GM18909 (cell line): Measurements from ENCODE around the gene SYT8.
A peak's percentile ranks its signal among the peaks of the same experiment; 100 is the strongest.

Experiments used
- ATAC-seq: cut with Tn5 transposase; IDR thresholded peaks from one replicate; pipeline ENCODE4 v1.9.1; 2021; ENCODE audit warnings: mild to moderate bottlenecking; ENCODE audit not compliant: unreplicated experiment, poor library complexity

The SYT8 gene

DNA sequence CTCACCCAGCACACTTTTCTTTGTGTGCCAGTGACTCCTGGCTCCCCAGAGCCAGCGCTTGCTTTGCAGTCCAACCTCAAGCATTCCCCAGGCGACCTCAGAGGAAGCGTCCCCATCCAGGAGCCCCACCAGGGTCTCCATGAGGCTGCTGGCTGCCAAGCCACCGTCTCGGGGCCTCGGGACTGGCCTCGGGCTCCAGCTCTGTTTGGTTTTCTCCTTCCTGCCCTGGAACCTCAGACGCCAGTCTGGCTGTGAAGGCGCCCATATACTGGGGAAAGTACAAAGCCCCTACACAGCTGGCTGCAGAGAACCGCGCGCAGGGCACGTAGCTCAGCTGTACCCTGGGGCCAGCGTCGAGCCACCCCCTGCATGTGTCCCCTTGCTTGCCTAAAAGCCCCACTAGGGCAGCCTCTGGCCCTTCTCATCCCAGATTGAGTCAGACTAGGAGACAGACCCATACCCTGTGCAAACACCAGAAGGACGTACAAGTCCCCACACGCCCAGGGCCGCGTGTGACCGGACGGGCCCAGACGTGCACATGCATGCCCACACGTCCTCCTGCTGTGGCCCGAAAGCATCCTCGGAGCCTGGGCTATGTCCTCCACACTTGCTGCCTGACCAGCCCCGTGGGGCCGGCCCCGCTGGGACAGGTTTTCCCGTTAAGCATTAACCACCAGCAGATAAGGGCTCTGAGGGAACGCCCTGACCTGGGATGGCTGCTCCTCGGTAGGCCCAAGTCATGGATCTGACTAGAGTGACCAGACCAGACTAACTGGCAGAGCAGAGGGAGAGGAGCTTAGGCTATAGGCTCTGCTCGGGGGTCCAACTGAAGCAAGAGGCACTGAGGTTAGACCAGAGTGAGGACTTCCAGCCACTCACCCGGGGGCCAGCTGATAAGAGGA is 4.2 kb upstream of the SYT8 start:
- no peak for ATAC-seq

DNA sequence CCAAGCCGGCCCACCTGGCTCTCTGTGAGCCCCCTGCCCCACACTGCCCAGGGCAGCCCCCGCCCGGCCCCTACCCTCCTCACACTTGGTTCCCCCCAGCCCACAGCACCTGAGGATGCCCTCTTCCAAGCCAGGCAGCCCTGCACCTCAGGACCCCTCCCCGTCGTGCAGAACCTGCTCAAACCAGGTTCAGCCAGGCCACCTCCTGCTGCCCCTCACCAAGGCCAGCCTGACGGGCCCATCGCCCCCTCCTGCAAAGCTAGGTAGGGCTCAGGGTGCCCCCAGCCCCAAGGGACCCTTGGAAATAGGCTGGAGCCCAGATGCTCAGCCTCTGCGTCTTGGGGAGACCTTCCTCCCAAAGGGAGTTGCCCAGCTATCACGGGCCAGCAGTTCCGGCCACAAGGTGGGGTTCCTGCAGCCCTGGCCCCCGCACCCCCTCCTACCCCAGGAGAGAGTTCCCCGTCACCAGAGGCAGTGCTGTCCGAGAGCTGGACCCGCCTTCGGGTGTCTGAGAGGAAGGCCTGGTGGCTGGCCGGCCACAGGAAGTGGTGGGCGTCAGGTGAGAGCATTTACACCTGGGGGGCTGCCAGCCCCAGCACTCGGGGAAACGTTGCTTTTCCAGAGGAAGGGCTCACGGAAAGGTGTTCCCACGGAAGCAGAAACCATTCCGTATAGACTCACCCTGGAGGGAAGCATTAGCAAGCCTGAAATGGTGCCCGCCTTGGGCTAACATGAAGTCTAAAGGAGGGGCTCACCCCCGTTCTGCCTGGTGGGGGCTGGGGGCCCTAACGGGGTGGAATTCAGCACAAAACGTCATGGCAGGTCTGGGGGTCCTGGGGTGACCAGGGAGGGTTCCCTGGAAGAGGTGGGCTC is 3.2 kb upstream of the SYT8 start:
- ATAC-seq, result no peak

DNA sequence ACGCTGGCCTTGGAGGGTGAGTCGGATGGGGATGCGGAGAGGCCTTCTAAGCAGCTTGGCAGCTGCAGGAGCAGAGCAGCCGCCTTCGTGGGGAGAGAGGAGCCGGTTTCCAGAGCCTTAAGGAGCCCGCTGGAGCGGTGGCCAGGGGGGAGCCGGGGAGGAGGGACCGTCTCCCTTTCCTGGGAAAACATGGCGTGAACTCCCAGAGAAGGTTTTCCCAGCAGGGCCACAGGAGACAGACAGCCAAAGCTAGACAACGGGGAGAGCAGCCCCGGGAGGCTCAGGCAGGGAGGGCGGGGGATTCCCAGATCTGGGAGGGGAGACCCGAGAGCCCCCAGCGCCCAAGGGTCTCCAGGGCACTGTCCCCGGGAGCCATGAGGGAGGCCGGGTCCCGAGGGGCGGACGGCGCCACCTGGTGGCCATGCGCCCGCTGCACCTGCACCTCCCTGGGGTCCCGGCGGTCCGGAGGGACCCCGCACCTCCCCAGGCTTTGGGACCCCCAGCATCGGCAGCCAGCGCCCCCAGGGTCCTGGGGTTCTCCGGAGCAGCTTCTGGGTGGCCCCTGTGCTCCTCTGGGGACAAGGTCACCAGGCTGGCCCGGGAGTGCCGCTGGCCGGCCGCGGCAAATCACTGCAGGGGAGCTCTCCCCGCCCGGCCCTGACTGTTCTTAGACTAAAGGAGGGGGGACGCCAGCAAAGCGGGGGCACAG is 2.4 kb upstream of the SYT8 start:
- ATAC-seq, result no peak

DNA sequence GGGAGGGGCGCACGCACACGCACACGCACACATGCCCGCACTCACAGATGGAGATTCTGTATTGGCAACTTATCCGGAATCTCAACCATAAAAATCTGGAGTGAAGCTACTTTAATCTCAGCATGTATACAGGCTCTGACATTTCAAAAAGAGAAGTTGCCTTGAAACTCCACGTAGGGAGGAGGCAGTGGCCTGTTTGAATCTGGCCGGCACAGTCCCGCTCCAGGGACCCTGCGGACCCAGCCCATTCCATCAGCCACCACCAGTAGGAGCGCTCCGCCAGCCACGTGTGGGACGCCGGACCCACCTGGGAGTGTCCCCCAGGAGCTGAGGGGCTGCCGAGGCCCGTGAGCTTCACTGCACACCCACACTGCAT is 1.9 kb upstream of the SYT8 start:
- no peak for ATAC-seq

DNA sequence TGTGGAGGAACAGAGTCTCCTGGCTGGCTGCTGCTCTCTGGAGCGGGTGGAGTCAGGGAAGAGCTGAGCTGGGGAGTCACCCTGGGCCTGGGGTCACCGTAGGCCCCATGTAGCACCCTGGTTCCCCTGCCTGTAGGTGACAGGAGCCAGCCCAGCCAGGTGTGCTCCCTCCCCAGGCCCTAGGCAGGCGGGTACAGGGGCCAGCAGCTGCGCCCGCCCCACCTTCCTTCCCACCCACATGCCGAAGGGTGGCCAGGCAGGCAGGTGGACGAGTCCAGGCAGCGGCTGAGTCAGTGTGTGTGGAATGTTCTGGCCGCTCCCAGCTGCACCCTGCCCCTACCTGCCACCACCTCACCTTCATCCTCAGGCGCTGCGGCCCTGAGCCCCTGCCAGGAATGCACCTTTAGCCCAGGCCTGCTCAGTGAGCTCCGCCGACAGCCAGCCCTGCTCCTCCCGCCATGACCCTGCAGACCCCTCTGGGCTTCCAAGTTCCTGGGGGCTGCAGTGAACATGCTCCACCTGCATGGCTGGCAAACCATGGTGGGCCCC is 654 bp upstream of the SYT8 start:
- ATAC-seq, result no peak

DNA sequence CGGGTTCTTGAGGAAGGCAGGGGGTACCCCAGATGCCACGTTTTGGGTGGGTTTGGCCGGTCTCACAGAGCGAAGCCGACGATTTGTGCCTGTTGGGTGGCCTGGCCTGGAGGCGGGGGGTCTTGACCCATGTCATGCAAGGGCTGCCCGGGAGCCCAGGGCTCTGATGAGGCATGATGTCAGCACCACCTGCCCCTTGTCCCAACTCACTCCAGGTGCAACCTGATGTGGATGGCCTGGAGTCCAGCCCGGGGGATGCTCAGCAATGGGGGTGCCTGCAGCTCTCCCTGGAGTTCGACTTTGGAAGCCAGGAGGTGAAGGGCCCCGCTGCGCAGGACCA is 851 bp downstream of the SYT8 start:
- no peak for ATAC-seq

DNA sequence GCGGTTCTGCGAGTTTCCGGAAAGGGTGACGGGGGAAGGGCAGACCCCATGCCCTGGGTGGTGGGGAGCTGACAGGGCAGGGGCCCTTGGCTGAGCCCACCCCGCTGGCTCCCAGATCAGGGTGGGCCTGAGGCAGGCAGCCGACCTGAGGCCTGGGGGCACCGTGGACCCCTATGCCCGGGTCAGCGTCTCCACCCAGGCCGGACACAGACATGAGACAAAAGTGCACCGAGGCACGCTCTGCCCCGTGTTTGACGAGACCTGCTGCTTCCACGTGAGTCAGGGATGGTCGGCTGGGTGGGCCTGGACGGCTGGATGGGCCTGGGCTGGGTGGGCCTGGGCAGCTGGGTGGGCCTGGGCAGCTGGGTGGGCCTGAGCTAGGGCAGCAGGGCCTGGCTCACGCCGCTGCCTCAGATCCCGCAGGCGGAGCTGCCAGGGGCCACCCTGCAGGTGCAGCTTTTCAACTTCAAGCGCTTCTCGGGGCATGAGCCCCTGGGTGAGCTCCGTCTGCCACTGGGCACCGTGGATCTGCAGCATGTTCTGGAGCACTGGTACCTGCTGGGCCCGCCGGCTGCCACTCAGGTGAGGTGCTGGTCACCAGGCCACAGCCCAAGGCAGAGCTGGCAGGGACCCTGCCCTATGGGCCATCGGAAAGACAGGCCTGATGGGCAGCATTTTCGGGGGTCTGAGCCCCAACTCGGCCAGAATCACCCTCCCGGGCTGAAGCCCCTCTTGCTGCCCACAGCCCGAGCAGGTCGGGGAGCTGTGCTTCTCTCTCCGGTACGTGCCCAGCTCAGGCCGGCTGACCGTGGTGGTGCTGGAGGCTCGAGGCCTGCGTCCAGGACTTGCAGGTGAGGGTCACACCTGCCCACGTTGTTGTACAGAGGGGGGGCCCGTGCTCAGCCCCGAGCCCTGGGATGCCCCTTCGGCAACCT is 1.5 kb downstream of the SYT8 start:
- no peak for ATAC-seq

DNA sequence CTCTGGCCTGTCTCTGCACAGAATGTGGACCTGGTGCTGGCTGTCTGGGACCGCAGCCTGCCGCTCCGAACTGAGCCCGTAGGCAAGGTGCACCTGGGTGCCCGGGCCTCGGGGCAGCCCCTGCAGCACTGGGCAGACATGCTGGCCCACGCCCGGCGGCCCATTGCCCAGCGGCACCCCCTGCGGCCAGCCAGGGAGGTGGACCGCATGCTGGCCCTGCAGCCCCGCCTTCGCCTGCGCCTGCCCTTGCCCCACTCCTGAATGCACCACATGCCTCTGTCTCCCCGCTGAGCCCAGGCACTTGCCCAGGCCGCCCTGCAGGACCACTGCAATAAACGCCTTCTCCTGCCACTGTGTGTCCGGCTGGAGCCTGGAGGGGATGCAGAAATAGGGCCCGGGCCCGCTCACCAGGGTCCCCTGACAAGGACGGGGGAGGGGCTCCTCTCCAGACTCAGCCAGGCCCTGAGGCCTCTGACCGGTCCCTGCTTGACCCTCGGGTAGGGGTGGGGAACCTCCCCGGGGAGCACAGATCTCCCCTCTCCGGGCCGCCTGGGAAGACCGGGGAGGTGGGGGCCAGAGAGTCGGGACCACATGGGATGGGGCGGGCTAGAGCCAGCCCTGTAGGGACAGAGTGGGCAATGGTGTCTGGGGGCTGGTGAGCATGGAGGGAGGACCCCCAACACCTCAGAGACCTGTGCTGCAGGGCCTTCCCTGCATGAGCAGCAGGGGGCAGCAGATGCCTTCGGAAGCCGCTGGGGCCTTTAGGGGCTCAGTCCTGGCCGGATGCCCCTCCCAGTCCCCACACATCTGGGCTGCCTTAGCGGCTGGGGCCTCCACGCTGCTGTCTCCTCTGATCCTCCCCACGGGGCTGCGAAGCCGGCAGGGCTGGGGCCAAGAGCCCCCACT is 2.6 kb downstream of the SYT8 start:
- peak; percentile 59 for ATAC-seq

DNA sequence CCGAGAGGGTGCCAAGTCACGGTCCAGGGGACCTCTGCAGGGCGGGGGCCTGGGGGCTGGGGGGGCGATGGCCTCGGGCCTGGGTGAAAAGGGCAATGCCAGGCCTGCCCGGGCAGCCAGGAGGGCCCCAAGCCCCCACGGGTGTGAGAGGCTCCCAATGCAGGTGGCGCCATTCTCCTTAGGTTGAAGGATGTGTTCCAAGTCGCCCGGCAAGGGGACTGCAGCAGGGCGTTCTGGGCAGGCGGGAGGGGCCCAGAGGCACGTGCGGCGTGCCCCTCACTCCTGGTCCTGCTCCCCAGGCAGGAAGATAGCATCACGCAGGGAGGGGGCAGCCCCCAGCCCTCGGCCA is 3.3 kb downstream of the SYT8 start:
- no peak for ATAC-seq

DNA sequence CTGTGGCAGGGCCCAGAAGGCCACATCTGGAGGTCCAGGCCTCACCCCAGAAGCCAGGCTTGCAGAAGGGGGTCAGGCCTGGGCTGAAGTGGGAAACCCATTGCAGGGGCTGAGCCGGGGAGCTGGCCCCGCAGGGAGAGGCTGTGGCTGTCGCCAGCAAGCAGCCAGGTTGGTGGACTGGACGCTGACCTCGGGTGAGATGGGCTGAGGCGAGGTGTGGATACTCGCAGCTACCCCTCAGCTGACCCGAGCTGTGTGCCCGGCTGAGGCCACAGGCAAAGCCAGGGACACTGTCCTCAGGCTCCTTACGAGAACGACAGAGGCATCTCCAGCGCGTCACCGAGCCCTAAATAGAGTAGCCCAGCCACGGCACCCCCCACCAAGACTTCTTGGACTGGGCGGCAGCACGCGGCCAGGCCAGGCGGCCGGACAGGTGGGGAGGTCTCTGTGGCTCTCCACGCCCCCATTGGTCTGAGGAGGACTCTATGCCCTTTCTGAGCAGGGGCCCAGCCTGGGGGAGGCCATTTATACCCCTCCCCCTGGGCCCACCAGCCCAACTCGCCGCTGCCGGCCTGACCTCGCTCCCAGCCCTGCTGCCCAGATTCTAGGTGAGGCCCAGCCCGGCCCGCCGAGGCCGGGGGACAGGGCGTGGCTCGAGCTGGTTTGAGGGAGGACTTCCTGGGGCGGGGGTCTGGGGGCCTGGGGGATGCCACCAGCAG is 3.8 kb downstream of the SYT8 start, which contains the start of gene TNNI2:
Gene TNNI2 (plus strand): TSS at position 556 of the 719 bp plus-strand sequence. CDS start 716 bp downstream, outside the sequence.
- ATAC-seq, result no peak

DNA sequence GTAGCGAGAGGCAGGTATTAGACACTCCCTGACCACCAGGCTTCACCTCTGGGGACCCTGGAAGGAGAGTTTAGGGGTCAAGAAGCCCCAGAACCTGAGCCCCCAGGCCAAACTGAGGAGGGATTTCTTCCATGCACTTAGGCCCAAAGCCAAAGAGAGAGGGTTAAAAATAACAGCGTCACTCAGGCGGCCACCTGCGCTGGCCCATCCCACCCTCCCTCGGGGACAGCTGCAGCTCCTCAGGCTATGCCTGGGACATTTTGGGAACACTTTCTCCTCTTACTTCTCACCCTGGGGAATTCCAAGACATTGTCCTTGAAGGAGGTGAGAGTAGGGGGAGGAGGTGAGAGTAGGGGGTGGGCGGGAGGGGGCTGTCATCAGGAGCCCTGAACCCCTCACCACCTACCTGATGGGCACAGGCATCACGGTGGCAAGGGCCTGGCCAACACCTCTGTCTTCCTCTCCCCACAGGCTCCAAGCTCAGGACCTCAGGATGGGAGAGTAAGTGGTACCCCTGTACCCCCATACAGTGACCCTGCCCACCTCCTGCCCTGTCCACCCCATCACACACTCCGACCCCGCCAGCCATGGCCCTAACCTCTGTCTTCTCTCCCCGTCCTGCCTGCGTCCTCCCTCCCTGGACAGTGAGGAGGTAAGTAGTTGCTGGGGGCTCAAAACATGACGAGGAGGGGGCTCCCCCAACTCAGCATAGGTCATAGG is 4.6 kb downstream of the SYT8 start:
- no peak for ATAC-seq

DNA sequence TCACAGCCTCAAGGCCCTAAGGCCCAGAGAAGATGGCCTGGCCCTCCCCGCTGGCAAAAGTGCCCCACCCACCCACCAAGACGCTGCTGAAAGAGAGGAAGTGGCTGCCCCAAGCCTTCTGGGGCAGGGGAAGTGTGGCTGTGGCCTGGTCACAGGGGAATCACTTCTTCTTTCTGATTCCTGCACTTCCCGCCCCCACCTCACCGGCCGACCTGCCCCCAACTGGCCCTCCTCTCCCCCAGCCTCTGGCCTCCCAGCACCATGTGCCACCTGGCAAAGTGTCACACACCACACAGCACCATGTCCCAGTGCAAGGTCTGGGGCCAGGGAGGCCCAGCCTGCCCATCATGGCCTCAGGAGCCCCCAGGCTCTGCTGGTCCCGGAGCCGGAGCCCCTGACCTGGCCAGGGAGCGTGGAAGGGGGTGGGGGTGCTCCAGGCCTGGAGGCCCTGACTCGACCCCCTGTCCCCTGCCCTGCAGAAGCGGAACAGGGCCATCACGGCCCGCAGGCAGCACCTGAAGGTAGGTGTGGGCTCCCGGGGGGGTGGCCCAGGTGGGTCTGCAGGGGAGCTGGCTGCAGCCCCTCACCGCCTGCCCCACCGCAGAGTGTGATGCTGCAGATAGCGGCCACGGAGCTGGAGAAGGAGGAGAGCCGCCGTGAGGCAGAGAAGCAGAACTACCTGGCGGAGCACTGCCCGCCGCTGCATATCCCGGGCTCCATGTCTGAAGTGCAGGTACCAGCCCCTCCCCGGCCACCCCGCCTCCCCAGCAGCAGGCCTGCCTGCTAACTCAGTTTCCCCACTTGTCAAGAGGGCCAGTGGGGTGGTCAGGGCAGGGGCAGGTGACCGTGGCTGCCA is 5.4 kb downstream of the SYT8 start:
- ATAC-seq, result no peak

DNA sequence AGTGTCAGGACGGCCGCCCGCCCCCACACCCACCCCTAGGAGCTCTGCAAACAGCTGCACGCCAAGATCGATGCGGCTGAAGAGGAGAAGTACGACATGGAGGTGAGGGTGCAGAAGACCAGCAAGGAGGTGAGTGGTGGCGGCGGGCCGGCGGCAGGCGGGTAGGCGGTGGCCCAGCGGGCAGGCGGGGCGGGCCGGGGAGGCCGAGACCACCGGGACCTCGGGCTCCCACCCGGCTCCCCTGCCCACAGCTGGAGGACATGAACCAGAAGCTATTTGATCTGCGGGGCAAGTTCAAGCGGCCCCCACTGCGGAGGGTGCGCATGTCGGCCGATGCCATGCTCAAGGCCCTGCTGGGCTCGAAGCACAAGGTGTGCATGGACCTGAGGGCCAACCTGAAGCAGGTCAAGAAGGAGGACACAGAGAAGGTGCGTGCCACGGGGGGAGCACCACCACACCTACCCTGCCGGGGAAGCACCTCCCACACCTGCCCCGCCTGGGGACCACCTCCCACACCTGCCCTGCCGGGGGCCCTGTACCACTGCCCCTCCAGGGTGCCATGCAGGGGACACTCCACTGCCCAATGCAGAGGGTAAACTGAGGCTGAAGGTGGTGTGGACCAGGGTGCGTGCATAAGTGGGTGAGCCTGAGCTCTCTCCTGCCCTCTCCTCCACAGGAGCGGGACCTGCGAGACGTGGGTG is 6.1 kb downstream of the SYT8 start:
- no peak for ATAC-seq

DNA sequence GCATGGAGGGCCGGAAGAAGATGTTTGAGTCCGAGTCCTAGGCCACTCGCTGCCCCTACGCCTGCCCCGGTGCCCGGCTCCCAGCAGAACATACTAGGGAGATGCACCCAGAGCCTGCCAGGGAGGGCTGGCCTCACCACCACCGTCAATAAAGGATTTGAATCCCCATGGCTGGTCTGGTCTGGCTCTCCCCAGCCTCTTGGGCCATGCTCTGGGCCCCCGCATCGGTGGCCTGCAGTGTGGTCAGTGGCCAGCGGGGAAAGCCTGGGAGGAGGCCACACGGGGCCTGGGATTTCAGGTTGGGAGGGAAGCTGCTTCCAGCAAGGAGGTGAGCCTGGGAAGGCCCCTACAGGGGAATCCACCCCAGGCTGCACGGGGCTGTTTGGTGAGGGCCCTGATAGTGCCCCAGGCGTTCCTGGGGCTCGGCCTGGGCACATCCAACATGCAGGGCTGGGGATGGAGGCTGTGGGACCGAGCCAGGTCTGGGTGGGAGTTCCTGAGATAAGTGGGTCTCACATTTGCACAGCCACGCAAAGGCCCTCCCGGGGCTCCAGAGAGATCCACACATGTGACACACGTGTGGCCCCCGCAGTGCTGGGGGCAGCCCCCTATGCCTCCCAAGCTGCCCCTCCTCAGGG is 6.8 kb downstream of the SYT8 start:
- ATAC-seq, result no peak
